ENCODE data around the gene VTI1A. TPM values are rescaled to one million over a fixed set of nuclear protein-coding genes. Genes with fewer than 3 reads are reported as not detected.

The VTI1A gene
- total and polyA plus RNA-seq, 12 donors = 5.2 to 64.1 (median 22.0) TPM

- intact Hi-C loops (cut with DNase I) = no loop called here
- 81 to 86% (median 81%) methylated on average over 3 of the region's 3 CpGs for WGBS, 4 donors
- DNase-seq = no peak
- no peak overlapping the region for H3K4me3 ChIP-seq
- H3K36me3 ChIP-seq (replicated peaks in 1 of 2) = no peaks in the 10 kb centered on the region
- H3K27ac ChIP-seq = no peak overlapping the region
- H3K9me3 ChIP-seq (replicated peaks in 1 of 3) = no peaks in the 10 kb centered on the region
- no peaks in the 10 kb centered on the region for H3K27me3 ChIP-seq
- peaks cover 0 to 12% of the 10 kb centered on the region in 2 donors for H3K4me1 ChIP-seq (replicated peaks in 1 of 2)
- TF ChIP-seq, protein P1, sequence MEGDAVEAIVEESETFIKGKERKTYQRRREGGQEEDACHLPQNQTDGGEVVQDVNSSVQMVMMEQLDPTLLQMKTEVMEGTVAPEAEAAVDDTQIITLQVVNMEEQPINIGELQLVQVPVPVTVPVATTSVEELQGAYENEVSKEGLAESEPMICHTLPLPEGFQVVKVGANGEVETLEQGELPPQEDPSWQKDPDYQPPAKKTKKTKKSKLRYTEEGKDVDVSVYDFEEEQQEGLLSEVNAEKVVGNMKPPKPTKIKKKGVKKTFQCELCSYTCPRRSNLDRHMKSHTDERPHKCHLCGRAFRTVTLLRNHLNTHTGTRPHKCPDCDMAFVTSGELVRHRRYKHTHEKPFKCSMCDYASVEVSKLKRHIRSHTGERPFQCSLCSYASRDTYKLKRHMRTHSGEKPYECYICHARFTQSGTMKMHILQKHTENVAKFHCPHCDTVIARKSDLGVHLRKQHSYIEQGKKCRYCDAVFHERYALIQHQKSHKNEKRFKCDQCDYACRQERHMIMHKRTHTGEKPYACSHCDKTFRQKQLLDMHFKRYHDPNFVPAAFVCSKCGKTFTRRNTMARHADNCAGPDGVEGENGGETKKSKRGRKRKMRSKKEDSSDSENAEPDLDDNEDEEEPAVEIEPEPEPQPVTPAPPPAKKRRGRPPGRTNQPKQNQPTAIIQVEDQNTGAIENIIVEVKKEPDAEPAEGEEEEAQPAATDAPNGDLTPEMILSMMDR (IDR thresholded peaks at IDR 0.05) = no peak
- no peak for TF ChIP-seq POLR2A (IDR thresholded peaks at IDR 0.05)
Measured at GRCh38 chr10:112525200-112525599, 78.2 kb downstream of the VTI1A start.

GRCh38 chr10:112526139-112526538, 79.1 kb downstream of the VTI1A start:
- H3K4me1 ChIP-seq (replicated peaks in 1 of 2) = peaks cover 0 to 12% of the 10 kb centered on the region in 2 donors
- intact Hi-C loops (cut with DNase I) = no loop called here
- no peak overlapping the region for H3K27ac ChIP-seq
- TF ChIP-seq POLR2A (IDR thresholded peaks at IDR 0.05) = no peak
- TF ChIP-seq, protein P1 (IDR thresholded peaks at IDR 0.05) = no peak
- H3K4me3 ChIP-seq = no peak overlapping the region
- no peaks in the 10 kb centered on the region for H3K36me3 ChIP-seq (replicated peaks in 1 of 2)
- WGBS, 4 donors = 92 to 93% (median 93%) methylated on average over 3 of the region's 3 CpGs
- H3K27me3 ChIP-seq = no peaks in the 10 kb centered on the region
- no peaks in the 10 kb centered on the region for H3K9me3 ChIP-seq (replicated peaks in 1 of 3)
- DNase-seq = no peak

DNA sequence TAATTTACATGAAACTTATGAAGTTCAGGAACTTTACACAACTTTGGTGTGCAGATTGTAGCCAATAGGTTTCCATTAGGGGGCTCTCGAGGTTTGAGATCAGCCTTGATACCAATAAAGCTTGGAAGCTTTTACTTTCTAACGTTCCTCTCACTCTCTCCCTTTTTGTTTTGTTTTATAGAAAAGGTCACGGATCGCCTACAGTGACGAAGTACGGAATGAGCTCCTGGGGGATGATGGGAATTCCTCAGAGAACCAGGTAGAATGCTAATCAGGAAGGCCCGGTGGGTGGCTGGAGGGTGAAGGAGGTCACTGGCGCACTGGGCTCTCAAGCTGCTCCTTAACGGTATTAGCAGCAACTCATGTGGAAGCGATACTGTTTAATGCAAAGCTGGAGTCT, 79.9 kb downstream of the VTI1A start:
- WGBS, 4 donors = 39 to 75% (median 61%) methylated on average over 10 of the region's 10 CpGs
- H3K36me3 ChIP-seq (replicated peaks in 1 of 2) = no peaks in the 10 kb centered on the region
- no peaks in the 10 kb centered on the region for H3K27me3 ChIP-seq
- TF ChIP-seq, protein P1 (IDR thresholded peaks at IDR 0.05) = no peak
- no peak for TF ChIP-seq POLR2A (IDR thresholded peaks at IDR 0.05)
- H3K9me3 ChIP-seq (replicated peaks in 1 of 3) = no peaks in the 10 kb centered on the region
- H3K4me3 ChIP-seq = peak overlapping the region in 1 of 4 donors; percentile 39
- intact Hi-C loops (cut with DNase I) = no loop called here
- peak overlapping the region in 1 of 5 donors; percentile 2 for H3K27ac ChIP-seq
- peak in 1 of 7 donors; percentile 17 for DNase-seq
- peaks cover 0 to 12% of the 10 kb centered on the region in 2 donors for H3K4me1 ChIP-seq (replicated peaks in 1 of 2)

DNA sequence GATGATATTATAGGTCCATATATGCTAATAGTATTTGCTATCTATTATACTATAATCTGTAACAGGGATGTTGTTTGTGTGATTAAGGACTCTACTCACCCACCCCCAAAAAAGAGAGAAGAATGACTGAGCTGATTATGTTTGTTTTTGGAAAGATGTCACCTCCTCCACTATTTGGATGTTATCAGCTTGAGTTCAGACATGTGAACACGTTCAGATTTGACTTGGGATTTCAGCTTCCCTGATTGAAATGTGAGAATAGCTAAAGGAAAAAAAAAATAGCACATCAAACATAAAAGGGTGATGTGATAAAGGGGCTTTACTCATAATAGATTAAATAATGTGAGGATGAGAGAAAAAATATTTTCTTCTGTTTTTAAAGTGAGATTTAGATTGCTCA, 81.2 kb downstream of the VTI1A start:
- Histone ChIP-seq H3K27me3 (no peaks in the 10 kb centered on the region), H3K4me1 (replicated peaks in 1 of 2) (peaks cover 0 to 5% of the 10 kb centered on the region in 2 donors), H3K4me3 (no peak overlapping the region), H3K9me3 (replicated peaks in 1 of 3) (no peaks in the 10 kb centered on the region), H3K36me3 (replicated peaks in 1 of 2) (no peaks in the 10 kb centered on the region), H3K27ac (no peak overlapping the region)
- no peak for DNase-seq
- intact Hi-C loops (cut with DNase I) = no loop called here
- TF ChIP-seq POLR2A (IDR thresholded peaks at IDR 0.05) = no peak
- TF ChIP-seq, protein P1 (IDR thresholded peaks at IDR 0.05) = no peak
- 78 to 90% (median 81%) methylated on average over 1 of the region's 1 CpG for WGBS, 4 donors

Data from adrenal gland (tissue), 12 donors.